Esophagus squamous epithelium (tissue), 5 donors: ENCODE data around the gene ZNF669. TPM values are rescaled to one million over a fixed set of nuclear protein-coding genes. Genes with fewer than 3 reads are reported as not detected.

Source experiments
- DNase-seq: peaks from one replicate; lab custom pipeline; 2025; lab: John Stamatoyannopoulos, UW
- H3K27ac ChIP-seq, 4 donors: fragments of 200-600 bp; sonication (generic); one replicate each; pipeline ENCODE4 v1.5.1; 2016 to 2019; ENCODE audit warnings: mild to moderate bottlenecking in 1 of 4
- H3K27me3 ChIP-seq, 4 donors: fragments of 200-600 bp; sonication (generic); 1 replicate in 3 of 4; 2 replicates in 1 of 4; pipeline versions ENCODE4 v1.5.1 to v1.6.0; 2017 to 2021; ENCODE audit warnings: antibody characterized with exemption in 1 of 4
- H3K36me3 ChIP-seq, 3 donors: fragments of 200-600 bp; sonication (generic); one replicate each; pipeline ENCODE4 v1.5.1; 2016 to 2019
- H3K4me1 ChIP-seq, 3 donors: fragments of 200-600 bp; sonication (generic); one replicate each; pipeline ENCODE4 v1.5.1; 2017 to 2019
- H3K4me3 ChIP-seq, 4 donors: fragments of 200-600 bp; sonication (generic); 1 replicate in 3 of 4; 2 replicates in 1 of 4; pipeline ENCODE4 v1.5.1; 2016 to 2019; ENCODE audit warnings: mild to moderate bottlenecking in 2 of 4, moderate library complexity in 1 of 4
- H3K9me3 ChIP-seq, 3 donors: fragments of 200-600 bp; sonication (generic); one replicate each; pipeline ENCODE4 v1.5.1; 2016 to 2019
- CTCF ChIP-seq, 6 experiments: fragments of 450-650 bp in 4 of 6; fragments of 200-600 bp in 2 of 6; sonication (generic) in 2 of 6; IDR thresholded peaks; one replicate each; pipeline ENCODE4 v1.5.1; 2016 to 2019; ENCODE audit warnings: antibody characterized with exemption in 6 of 6, mild to moderate bottlenecking in 4 of 6, moderate library complexity in 4 of 6
- POLR2A ChIP-seq, 4 donors: fragments of 450-650 bp; IDR thresholded peaks; one replicate each; pipeline ENCODE4 v1.6.1; 2017; ENCODE audit warnings: antibody characterized with exemption in 4 of 4, mild to moderate bottlenecking in 4 of 4, moderate library complexity in 3 of 4
- WGBS, 2 donors: methylation state at CpG; one replicate each; pipeline ENCODE4 v1.1.5; 2018; 5-methylcytosine and 5-hydroxymethylcytosine counted together
- intact Hi-C: fragments of 100-400 bp; cut with DNase I; formaldehyde crosslinking; loops from one replicate; pipeline ENCODE4 v1.15.0; 2022
- total RNA-seq, 4 donors: library from RNA; depleted of rRNA; stranded (reverse); fragments of >200 nt; gene quantifications; one replicate each; pipeline ENCODE4 v1.1.0, GENCODE V29; 2016
- donor health status: DM: yes; HTN: yes; CAD: no.

ZNF669 gene
- total RNA-seq, 4 donors from 2014 or later, result 0.95 to 6.7 (median 3.2) TPM

DNA sequence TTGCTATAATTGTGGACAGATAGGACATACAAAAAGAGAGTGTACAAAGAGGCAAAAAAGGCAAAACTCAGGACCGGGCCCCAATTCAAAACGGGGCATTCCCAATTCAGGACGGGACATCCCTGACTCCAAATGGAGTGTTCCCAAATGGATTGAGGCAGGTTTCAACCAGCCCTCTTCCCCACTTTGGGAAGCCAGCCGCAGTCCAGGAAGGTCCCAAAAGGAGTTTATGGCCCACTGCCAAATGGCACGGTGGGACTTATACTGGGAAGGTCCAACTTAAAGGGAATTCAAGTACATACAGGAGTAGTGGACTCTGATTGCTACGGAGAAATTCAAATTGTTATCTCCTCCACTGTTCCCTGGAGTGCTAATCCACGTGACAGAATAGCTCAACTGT lies 3.5 kb upstream of the ZNF669 start:
- Histone ChIP-seq H3K9me3 (no peaks in the 10 kb centered on the region), H3K27ac (no peak overlapping the region), H3K27me3 (peaks cover 0 to 30% (median 0%) of the 10 kb centered on the region in 4 donors), H3K4me3 (no peak overlapping the region), H3K36me3 (no peaks in the 10 kb centered on the region), H3K4me1 (peaks cover 18 to 48% (median 19%) of the 10 kb centered on the region in 3 donors)
- intact Hi-C loops, result no loop called here
- no peak for TF ChIP-seq POLR2A (IDR thresholded peaks at IDR 0.05)
- no peak for TF ChIP-seq CTCF (IDR thresholded peaks at IDR 0.05)
- WGBS, 2 donors, result 74 to 89% methylated on average over 7 of the region's 7 CpGs
- DNase-seq, result no peak

- 92 to 98% methylated on average over 12 to 13 of the region's 15 CpGs for WGBS, 2 donors
- no peak for TF ChIP-seq CTCF (IDR thresholded peaks at IDR 0.05)
- TF ChIP-seq POLR2A (IDR thresholded peaks at IDR 0.05), result no peak
These were observed 1.8 kb upstream of the ZNF669 start for GRCh38 chr1:247105966-247106365.

GRCh38 chr1:247104965-247105364 lies 809 bp upstream of the ZNF669 start:
- TF ChIP-seq POLR2A (IDR thresholded peaks at IDR 0.05) (no peak), CTCF (IDR thresholded peaks at IDR 0.05) (no peak)
- H3K27ac ChIP-seq, result no peak overlapping the region
- intact Hi-C loops, result no loop called here
- DNase-seq, result no peak
- H3K27me3 ChIP-seq, result peaks cover 0 to 11% (median 0%) of the 10 kb centered on the region in 4 donors
- peaks cover 0 to 26% (median 17%) of the 10 kb centered on the region in 3 donors for H3K9me3 ChIP-seq
- peaks cover 11 to 22% (median 12%) of the 10 kb centered on the region in 3 donors for H3K36me3 ChIP-seq
- peak overlapping the region in 3 of 4 donors; percentile 85 to 93 (median 91) for H3K4me3 ChIP-seq
- WGBS, 2 donors, result 56 to 76% methylated on average over 1 to 13 of the region's 13 CpGs
- H3K4me1 ChIP-seq, result peaks cover 0 to 28% (median 7%) of the 10 kb centered on the region in 3 donors

More at GRCh38 chr1:247105966-247106365, 1.8 kb upstream of the ZNF669 start:
- DNase-seq, result no peak
- peaks cover 0 to 16% (median 8%) of the 10 kb centered on the region in 3 donors for H3K9me3 ChIP-seq
- intact Hi-C loops, result no loop called here
- H3K27me3 ChIP-seq, result peaks cover 0 to 13% (median 0%) of the 10 kb centered on the region in 4 donors
- peaks cover 2 to 12% (median 3%) of the 10 kb centered on the region in 3 donors for H3K36me3 ChIP-seq
- H3K4me3 ChIP-seq, result no peak overlapping the region
- H3K4me1 ChIP-seq, result peaks cover 6 to 37% (median 16%) of the 10 kb centered on the region in 3 donors
- no peak overlapping the region for H3K27ac ChIP-seq

GRCh38 chr1:247102381-247102780 lies 1.8 kb downstream of the ZNF669 start:
- Histone ChIP-seq H3K4me3 (no peak overlapping the region), H3K4me1 (peaks cover 0 to 28% (median 7%) of the 10 kb centered on the region in 3 donors), H3K9me3 (peaks cover 0 to 51% (median 17%) of the 10 kb centered on the region in 3 donors), H3K36me3 (peaks cover 12 to 48% (median 15%) of the 10 kb centered on the region in 3 donors), H3K27ac (no peak overlapping the region), H3K27me3 (no peaks in the 10 kb centered on the region)
- DNase-seq, result no peak
- intact Hi-C loops, result no loop called here
- TF ChIP-seq CTCF (IDR thresholded peaks at IDR 0.05), result no peak
- no peak for TF ChIP-seq POLR2A (IDR thresholded peaks at IDR 0.05)
- 90 to 95% methylated on average over 1 of the region's 1 CpG for WGBS, 2 donors

GRCh38 chr1:247100676-247101279 lies 3.4 kb downstream of the ZNF669 start:
- Histone ChIP-seq H3K9me3 (peaks cover 0 to 66% (median 22%) of the 10 kb centered on the region in 3 donors), H3K27me3 (no peaks in the 10 kb centered on the region), H3K4me1 (peaks cover 0 to 28% (median 7%) of the 10 kb centered on the region in 3 donors), H3K27ac (no peak overlapping the region), H3K4me3 (no peak overlapping the region), H3K36me3 (peaks cover 12 to 56% (median 15%) of the 10 kb centered on the region in 3 donors)
- 97 to 98% methylated on average over 9 of the region's 9 CpGs for WGBS, 2 donors
- DNase-seq, result no peak
- TF ChIP-seq POLR2A (IDR thresholded peaks at IDR 0.05), result no peak
- no peak for TF ChIP-seq CTCF (IDR thresholded peaks at IDR 0.05)
- intact Hi-C loops, result no loop called here
